H1 (cell line): ENCODE data around the gene CEP250. TPM values are rescaled to one million over a fixed set of nuclear protein-coding genes. Genes with fewer than 3 reads are reported as not detected.

Experiments
- BRCA1 ChIP-seq: IDR thresholded peaks from 2 replicates; pipeline ENCODE4 v1.6.1; 2012; ENCODE audit warnings: low read depth, low read length, improper control_type of control experiment
- CBX8 ChIP-seq: fragments of 300-800, 300-1000 bp; sonication (generic); IDR thresholded peaks from 2 replicates; pipeline ENCODE4 v1.7.1; 2016; ENCODE audit warnings: low read depth, low read length, borderline replicate concordance
- CHD2 ChIP-seq: IDR thresholded peaks from 2 replicates; pipeline ENCODE4 v1.6.1; 2012; ENCODE audit warnings: low read length, improper control_type of control experiment
- PHF8 ChIP-seq: fragments of 200-600 bp; sonication (generic); conservative IDR thresholded peaks from 2 replicates; pipeline ENCODE4 v1.7.1; 2012; ENCODE audit warnings: low read depth, mild to moderate bottlenecking, inconsistent platforms, low read length, moderate library complexity
- SIRT6 ChIP-seq: IDR thresholded peaks from one replicate; pipeline ENCODE4 v1.7.1; 2012; ENCODE audit warnings: low read length, inconsistent platforms
- polyA plus RNA-seq, 7 experiments: library from polyadenylated mRNA; depleted of rRNA in 3 of 7; stranded (reverse) in 5 of 7; unstranded in 2 of 7; fragments of >200 nt in 5 of 7; fragments of 200-250 nt in 2 of 7; gene quantifications; 1 replicate in 5 of 7; 2 replicates in 1 of 7; 4 replicates in 1 of 7; pipeline versions ENCODE4 v1.2.1 to v1.2.3, GENCODE V29; 2011 to 2013; ENCODE audit warnings: missing spikeins in 2 of 7, mixed read lengths in 2 of 7
- total RNA-seq: library from RNA; stranded (reverse); fragmentation: NEBNext Ultra II Directional; extraction: Animal tissue kit (Norgen Biotek cat#: 25700); gene quantifications from 2 replicates; pipeline ENCODE4 v1.2.1, GENCODE V29; 2021
- TF ChIP-seq, protein P1 (sequence below): IDR thresholded peaks from 2 replicates; pipeline ENCODE4 v1.6.1; 2011; ENCODE audit warnings: low read depth, mild to moderate bottlenecking, low read length; ENCODE audit not compliant: insufficient read depth
- TF ChIP-seq, protein P2 (sequence below): fragments of 300-600 bp; sonication (generic); IDR thresholded peaks from 2 replicates; pipeline ENCODE4 v1.7.1; 2012; ENCODE audit warnings: low read length, moderate library complexity, mild to moderate bottlenecking, inconsistent platforms; ENCODE audit not compliant: insufficient replicate concordance

CEP250 gene
- total and polyA plus RNA-seq, 2 of the 8 experiments (the other 6 are each of a cell fraction or from before 2014, with no cell fraction given) = 2.6 to 33.7 TPM

DNA sequence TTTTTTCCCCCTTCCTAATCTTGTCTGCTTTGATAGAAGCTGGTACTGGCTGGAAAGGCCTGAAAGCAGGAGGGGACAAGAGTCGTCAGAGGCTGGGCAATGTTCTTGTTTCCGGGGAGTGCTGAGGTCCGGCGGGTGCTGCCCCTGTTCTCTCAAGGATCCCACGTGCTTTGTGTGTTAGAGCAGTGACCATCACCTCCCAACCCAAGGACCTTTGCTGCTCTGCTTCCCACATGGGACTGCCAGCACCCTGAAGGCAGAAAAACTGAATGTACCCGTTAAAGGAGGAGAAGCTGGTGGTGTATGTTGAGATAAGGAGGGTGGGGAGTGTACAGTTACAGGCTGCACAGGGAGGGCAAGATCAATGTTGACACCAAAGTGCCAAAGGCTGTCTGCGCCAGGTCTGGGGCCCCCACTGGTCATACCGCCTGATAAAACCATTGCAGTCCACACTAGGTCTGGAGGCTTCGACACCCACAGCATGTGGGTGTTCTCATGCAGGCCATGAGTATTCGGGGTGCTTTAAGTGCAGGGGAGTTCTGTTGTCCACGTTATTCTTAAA lies 59.1 kb downstream of the CEP250 start (continued):
- TF ChIP-seq BRCA1 (no peak), CBX8 (no peak), CHD2 (no peak), PHF8 (no peak), SIRT6 (no peak)
- TF ChIP-seq, protein P1, sequence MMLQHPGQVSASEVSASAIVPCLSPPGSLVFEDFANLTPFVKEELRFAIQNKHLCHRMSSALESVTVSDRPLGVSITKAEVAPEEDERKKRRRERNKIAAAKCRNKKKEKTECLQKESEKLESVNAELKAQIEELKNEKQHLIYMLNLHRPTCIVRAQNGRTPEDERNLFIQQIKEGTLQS = no peak
- TF ChIP-seq, protein P2, sequence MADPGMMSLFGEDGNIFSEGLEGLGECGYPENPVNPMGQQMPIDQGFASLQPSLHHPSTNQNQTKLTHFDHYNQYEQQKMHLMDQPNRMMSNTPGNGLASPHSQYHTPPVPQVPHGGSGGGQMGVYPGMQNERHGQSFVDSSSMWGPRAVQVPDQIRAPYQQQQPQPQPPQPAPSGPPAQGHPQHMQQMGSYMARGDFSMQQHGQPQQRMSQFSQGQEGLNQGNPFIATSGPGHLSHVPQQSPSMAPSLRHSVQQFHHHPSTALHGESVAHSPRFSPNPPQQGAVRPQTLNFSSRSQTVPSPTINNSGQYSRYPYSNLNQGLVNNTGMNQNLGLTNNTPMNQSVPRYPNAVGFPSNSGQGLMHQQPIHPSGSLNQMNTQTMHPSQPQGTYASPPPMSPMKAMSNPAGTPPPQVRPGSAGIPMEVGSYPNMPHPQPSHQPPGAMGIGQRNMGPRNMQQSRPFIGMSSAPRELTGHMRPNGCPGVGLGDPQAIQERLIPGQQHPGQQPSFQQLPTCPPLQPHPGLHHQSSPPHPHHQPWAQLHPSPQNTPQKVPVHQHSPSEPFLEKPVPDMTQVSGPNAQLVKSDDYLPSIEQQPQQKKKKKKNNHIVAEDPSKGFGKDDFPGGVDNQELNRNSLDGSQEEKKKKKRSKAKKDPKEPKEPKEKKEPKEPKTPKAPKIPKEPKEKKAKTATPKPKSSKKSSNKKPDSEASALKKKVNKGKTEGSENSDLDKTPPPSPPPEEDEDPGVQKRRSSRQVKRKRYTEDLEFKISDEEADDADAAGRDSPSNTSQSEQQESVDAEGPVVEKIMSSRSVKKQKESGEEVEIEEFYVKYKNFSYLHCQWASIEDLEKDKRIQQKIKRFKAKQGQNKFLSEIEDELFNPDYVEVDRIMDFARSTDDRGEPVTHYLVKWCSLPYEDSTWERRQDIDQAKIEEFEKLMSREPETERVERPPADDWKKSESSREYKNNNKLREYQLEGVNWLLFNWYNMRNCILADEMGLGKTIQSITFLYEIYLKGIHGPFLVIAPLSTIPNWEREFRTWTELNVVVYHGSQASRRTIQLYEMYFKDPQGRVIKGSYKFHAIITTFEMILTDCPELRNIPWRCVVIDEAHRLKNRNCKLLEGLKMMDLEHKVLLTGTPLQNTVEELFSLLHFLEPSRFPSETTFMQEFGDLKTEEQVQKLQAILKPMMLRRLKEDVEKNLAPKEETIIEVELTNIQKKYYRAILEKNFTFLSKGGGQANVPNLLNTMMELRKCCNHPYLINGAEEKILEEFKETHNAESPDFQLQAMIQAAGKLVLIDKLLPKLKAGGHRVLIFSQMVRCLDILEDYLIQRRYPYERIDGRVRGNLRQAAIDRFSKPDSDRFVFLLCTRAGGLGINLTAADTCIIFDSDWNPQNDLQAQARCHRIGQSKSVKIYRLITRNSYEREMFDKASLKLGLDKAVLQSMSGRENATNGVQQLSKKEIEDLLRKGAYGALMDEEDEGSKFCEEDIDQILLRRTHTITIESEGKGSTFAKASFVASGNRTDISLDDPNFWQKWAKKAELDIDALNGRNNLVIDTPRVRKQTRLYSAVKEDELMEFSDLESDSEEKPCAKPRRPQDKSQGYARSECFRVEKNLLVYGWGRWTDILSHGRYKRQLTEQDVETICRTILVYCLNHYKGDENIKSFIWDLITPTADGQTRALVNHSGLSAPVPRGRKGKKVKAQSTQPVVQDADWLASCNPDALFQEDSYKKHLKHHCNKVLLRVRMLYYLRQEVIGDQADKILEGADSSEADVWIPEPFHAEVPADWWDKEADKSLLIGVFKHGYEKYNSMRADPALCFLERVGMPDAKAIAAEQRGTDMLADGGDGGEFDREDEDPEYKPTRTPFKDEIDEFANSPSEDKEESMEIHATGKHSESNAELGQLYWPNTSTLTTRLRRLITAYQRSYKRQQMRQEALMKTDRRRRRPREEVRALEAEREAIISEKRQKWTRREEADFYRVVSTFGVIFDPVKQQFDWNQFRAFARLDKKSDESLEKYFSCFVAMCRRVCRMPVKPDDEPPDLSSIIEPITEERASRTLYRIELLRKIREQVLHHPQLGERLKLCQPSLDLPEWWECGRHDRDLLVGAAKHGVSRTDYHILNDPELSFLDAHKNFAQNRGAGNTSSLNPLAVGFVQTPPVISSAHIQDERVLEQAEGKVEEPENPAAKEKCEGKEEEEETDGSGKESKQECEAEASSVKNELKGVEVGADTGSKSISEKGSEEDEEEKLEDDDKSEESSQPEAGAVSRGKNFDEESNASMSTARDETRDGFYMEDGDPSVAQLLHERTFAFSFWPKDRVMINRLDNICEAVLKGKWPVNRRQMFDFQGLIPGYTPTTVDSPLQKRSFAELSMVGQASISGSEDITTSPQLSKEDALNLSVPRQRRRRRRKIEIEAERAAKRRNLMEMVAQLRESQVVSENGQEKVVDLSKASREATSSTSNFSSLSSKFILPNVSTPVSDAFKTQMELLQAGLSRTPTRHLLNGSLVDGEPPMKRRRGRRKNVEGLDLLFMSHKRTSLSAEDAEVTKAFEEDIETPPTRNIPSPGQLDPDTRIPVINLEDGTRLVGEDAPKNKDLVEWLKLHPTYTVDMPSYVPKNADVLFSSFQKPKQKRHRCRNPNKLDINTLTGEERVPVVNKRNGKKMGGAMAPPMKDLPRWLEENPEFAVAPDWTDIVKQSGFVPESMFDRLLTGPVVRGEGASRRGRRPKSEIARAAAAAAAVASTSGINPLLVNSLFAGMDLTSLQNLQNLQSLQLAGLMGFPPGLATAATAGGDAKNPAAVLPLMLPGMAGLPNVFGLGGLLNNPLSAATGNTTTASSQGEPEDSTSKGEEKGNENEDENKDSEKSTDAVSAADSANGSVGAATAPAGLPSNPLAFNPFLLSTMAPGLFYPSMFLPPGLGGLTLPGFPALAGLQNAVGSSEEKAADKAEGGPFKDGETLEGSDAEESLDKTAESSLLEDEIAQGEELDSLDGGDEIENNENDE = no peak
- TF ChIP-seq, all 59 proteins: peak for 0
